Liver (tissue), 9 donors: ENCODE results near the gene AHRR. TPM values are rescaled to one million over a fixed set of nuclear protein-coding genes. Genes with fewer than 3 reads are reported as not detected.

Experiments used
- DNase-seq: peaks from one replicate; pipeline ENCODE4 v3.0.0-alpha.2; 2017; ENCODE audit warnings: low spot score
- H3K27ac ChIP-seq, 2 donors: one replicate each; pipeline ENCODE4 v1.7.0; 2013; ENCODE audit warnings: inconsistent platforms in 2 of 2, low read length in 2 of 2, control low read depth in 1 of 2, low read depth in 1 of 2, mild to moderate bottlenecking in 1 of 2
- H3K27me3 ChIP-seq, 4 donors: one replicate each; pipeline versions ENCODE4 v1.6.1 to v1.7.0; 2013; ENCODE audit warnings: low read length in 3 of 4, inconsistent platforms in 1 of 4, mild to moderate bottlenecking in 1 of 4, moderate library complexity in 1 of 4; ENCODE audit not compliant: control insufficient read depth in 4 of 4, insufficient read depth in 4 of 4
- H3K36me3 ChIP-seq, 4 donors: one replicate each; pipeline versions ENCODE4 v1.6.1 to v1.7.0; 2013; ENCODE audit warnings: low read length in 3 of 4, mild to moderate bottlenecking in 3 of 4, low read depth in 1 of 4, moderate library complexity in 1 of 4; ENCODE audit not compliant: control insufficient read depth in 4 of 4, insufficient read depth in 3 of 4
- H3K4me1 ChIP-seq, 4 donors: one replicate each; pipeline versions ENCODE4 v1.6.1 to v1.7.0; 2013; ENCODE audit warnings: low read length in 3 of 4, mild to moderate bottlenecking in 3 of 4, moderate library complexity in 1 of 4; ENCODE audit not compliant: control insufficient read depth in 4 of 4, insufficient read depth in 4 of 4
- H3K4me3 ChIP-seq, 3 donors: one replicate each; pipeline versions ENCODE4 v1.6.1 to v1.7.0; 2013; ENCODE audit warnings: low read length in 3 of 3, control low read depth in 1 of 3, low read depth in 1 of 3, mild to moderate bottlenecking in 1 of 3
- H3K9ac ChIP-seq, 2 donors: one replicate each; pipeline ENCODE4 v1.7.0; 2013; ENCODE audit warnings: low read length in 2 of 2, mild to moderate bottlenecking in 2 of 2, moderate library complexity in 2 of 2, control low read depth in 1 of 2, low read depth in 1 of 2
- H3K9me3 ChIP-seq, 4 donors: one replicate each; pipeline versions ENCODE4 v1.6.1 to v1.7.0; 2013; ENCODE audit warnings: low read length in 3 of 4; ENCODE audit not compliant: control insufficient read depth in 4 of 4
- EGR1 ChIP-seq, 2 donors: IDR thresholded peaks; 2 replicates each; pipeline ENCODE4 v1.6.1; 2016 to 2018; ENCODE audit warnings: antibody characterized with exemption in 2 of 2, low read depth in 2 of 2
- FOXA2 ChIP-seq: IDR thresholded peaks from 2 replicates; pipeline ENCODE4 v1.6.1; 2016; ENCODE audit warnings: antibody characterized with exemption
- GABPA ChIP-seq, 2 donors: IDR thresholded peaks in 1 of 2; conservative IDR thresholded peaks in 1 of 2; 2 replicates each; pipeline ENCODE4 v1.6.1; 2016; ENCODE audit warnings: antibody characterized with exemption in 2 of 2, mild to moderate bottlenecking in 1 of 2, moderate library complexity in 1 of 2
- HNF4A ChIP-seq, 2 donors: conservative IDR thresholded peaks; 2 replicates each; pipeline ENCODE4 v1.6.1; 2016; ENCODE audit warnings: antibody characterized with exemption in 2 of 2, mild to moderate bottlenecking in 2 of 2
- JUND ChIP-seq, 2 donors: IDR thresholded peaks; 2 replicates each; pipeline ENCODE4 v1.6.1; 2016; ENCODE audit warnings: antibody characterized with exemption in 2 of 2
- NR2F2 ChIP-seq: IDR thresholded peaks from 2 replicates; pipeline ENCODE4 v1.6.1; 2016; ENCODE audit warnings: antibody characterized with exemption
- RAD21 ChIP-seq, 2 donors: IDR thresholded peaks; 2 replicates each; pipeline ENCODE4 v1.6.1; 2016; ENCODE audit warnings: antibody characterized with exemption in 2 of 2, mild to moderate bottlenecking in 2 of 2
- RXRA ChIP-seq, 2 donors: IDR thresholded peaks; 2 replicates each; pipeline ENCODE4 v1.6.1; 2017 to 2018; ENCODE audit warnings: antibody characterized with exemption in 2 of 2, mild to moderate bottlenecking in 1 of 2
- TAF1 ChIP-seq: conservative IDR thresholded peaks from 2 replicates; pipeline ENCODE4 v1.6.1; 2016; ENCODE audit warnings: antibody characterized with exemption, mild to moderate bottlenecking
- WGBS: extraction: QIAGEN DNeasy Blood & Tissue Kit; methylation state at CpG from one replicate; pipeline ENCODE4 v1.1.7; 2013; 5-methylcytosine and 5-hydroxymethylcytosine counted together
- polyA plus RNA-seq, 2 donors: library from polyadenylated mRNA; stranded (reverse) in 1 of 2; unstranded in 1 of 2; fragments of 200-250 nt in 1 of 2; fragments of >200 nt in 1 of 2; fragmentation: Nextera tagmentation in 1 of 2; extraction: Ambion mirVana in 1 of 2; gene quantifications; one replicate each; pipeline versions ENCODE4 v1.2.1 to v1.2.3, GENCODE V29; 2013 to 2015
- total RNA-seq, 2 donors: library from RNA; depleted of rRNA; stranded (reverse); fragments of >200 nt; gene quantifications; one replicate each; pipeline ENCODE4 v1.2.3, GENCODE V29; 2014
- TF ChIP-seq, protein P1 (sequence below): IDR thresholded peaks from 2 replicates; pipeline ENCODE4 v1.6.1; 2016; ENCODE audit warnings: antibody characterized with exemption
- TF ChIP-seq, protein P2 (sequence below): fragments of 150-350 bp; IDR thresholded peaks from 2 replicates; pipeline ENCODE4 v1.5.1; 2017; ENCODE audit warnings: improper control_type of control experiment, low read depth, low read length; ENCODE audit not compliant: missing input control
- TF ChIP-seq, protein P3 (sequence below): IDR thresholded peaks from 2 replicates; pipeline ENCODE4 v1.6.1; 2016; ENCODE audit warnings: antibody characterized with exemption, mild to moderate bottlenecking
- donor health status: healthy.
- donor health status: healthy.
- donor health status: healthy.
- donor health status: healthy.
- donor health status: healthy.

The AHRR gene
- total and polyA plus RNA-seq, 4 donors: 0.15 to 0.47 (median 0.24) TPM

DNA sequence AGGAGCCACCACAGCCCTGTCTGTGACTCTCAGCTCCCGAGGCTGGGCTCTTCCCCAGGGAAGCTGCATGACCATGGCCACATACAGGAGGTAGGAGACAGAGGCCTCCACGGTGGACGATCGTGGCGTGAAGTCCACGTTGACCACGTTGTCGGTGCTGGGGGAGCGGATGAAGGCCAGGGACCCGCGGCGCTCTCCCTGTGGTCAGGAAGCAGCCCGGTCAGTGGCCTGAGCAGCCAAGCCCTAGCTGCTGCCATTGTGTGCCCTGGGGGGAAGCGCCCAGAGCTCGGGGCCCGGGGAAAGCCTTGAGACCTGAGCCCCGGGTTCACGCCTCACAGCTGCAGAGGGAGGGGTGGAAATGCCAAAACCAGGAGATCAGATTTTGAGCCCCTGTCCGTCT lies 155.7 kb downstream of the AHRR start:
- peaks cover 0 to 4% (median 0%) of the 10 kb centered on the region in 4 donors for H3K27me3 ChIP-seq
- H3K9me3 ChIP-seq: no peaks in the 10 kb centered on the region
- DNase-seq: no peak
- H3K27ac ChIP-seq: no peak overlapping the region
- no peak overlapping the region for H3K9ac ChIP-seq
- H3K36me3 ChIP-seq: no peaks in the 10 kb centered on the region
- no peak overlapping the region for H3K4me3 ChIP-seq
- 64% methylated on average over 19 of the region's 19 CpGs for WGBS
- peaks cover 8 to 18% (median 12%) of the 10 kb centered on the region in 4 donors for H3K4me1 ChIP-seq
- TF ChIP-seq RAD21 (IDR thresholded peaks at IDR 0.05) (no peak), RXRA (IDR thresholded peaks at IDR 0.05) (no peak), FOXA2 (no peak), JUND (IDR thresholded peaks at IDR 0.05) (no peak), HNF4A (conservative IDR thresholded peaks at IDR 0.05) (no peak), TAF1 (no peak)
- TF ChIP-seq, protein P1, sequence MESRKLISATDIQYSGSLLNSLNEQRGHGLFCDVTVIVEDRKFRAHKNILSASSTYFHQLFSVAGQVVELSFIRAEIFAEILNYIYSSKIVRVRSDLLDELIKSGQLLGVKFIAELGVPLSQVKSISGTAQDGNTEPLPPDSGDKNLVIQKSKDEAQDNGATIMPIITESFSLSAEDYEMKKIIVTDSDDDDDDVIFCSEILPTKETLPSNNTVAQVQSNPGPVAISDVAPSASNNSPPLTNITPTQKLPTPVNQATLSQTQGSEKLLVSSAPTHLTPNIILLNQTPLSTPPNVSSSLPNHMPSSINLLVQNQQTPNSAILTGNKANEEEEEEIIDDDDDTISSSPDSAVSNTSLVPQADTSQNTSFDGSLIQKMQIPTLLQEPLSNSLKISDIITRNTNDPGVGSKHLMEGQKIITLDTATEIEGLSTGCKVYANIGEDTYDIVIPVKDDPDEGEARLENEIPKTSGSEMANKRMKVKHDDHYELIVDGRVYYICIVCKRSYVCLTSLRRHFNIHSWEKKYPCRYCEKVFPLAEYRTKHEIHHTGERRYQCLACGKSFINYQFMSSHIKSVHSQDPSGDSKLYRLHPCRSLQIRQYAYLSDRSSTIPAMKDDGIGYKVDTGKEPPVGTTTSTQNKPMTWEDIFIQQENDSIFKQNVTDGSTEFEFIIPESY: no peak
- TF ChIP-seq, protein P2, sequence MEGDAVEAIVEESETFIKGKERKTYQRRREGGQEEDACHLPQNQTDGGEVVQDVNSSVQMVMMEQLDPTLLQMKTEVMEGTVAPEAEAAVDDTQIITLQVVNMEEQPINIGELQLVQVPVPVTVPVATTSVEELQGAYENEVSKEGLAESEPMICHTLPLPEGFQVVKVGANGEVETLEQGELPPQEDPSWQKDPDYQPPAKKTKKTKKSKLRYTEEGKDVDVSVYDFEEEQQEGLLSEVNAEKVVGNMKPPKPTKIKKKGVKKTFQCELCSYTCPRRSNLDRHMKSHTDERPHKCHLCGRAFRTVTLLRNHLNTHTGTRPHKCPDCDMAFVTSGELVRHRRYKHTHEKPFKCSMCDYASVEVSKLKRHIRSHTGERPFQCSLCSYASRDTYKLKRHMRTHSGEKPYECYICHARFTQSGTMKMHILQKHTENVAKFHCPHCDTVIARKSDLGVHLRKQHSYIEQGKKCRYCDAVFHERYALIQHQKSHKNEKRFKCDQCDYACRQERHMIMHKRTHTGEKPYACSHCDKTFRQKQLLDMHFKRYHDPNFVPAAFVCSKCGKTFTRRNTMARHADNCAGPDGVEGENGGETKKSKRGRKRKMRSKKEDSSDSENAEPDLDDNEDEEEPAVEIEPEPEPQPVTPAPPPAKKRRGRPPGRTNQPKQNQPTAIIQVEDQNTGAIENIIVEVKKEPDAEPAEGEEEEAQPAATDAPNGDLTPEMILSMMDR: no peak

DNA sequence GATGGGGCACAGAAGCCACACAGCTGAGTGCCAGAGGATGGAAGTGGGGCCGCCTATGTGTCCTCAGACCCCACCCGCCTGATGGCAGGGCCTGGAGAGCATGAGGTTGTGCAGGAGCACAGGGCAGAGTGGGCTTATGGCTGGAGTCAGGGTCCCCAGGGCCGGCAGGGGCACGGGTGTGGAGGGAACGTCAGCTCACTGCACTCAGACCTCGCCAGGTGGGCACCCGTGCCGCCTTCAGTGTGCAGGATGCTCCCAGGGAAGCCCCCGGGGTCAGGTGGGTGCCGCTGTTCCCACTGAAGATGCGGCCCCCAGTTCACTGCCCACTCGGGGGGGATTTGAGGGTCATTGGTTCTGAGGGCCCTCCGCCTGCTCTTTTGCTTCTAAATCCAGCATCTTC lies 156.4 kb downstream of the AHRR start:
- no peak overlapping the region for H3K9ac ChIP-seq
- H3K27ac ChIP-seq: no peak overlapping the region
- no peaks in the 10 kb centered on the region for H3K36me3 ChIP-seq
- H3K4me1 ChIP-seq: peaks cover 8 to 15% (median 10%) of the 10 kb centered on the region in 4 donors
- no peaks in the 10 kb centered on the region for H3K9me3 ChIP-seq
- peaks cover 0 to 4% (median 0%) of the 10 kb centered on the region in 4 donors for H3K27me3 ChIP-seq
- TF ChIP-seq GABPA (IDR thresholded peaks at IDR 0.05 in 1 of 2, conservative IDR thresholded peaks at IDR 0.05 in 1 of 2): no peak
- no peak overlapping the region for H3K4me3 ChIP-seq
- no peak for DNase-seq
- 80% methylated on average over 13 of the region's 13 CpGs for WGBS

DNA sequence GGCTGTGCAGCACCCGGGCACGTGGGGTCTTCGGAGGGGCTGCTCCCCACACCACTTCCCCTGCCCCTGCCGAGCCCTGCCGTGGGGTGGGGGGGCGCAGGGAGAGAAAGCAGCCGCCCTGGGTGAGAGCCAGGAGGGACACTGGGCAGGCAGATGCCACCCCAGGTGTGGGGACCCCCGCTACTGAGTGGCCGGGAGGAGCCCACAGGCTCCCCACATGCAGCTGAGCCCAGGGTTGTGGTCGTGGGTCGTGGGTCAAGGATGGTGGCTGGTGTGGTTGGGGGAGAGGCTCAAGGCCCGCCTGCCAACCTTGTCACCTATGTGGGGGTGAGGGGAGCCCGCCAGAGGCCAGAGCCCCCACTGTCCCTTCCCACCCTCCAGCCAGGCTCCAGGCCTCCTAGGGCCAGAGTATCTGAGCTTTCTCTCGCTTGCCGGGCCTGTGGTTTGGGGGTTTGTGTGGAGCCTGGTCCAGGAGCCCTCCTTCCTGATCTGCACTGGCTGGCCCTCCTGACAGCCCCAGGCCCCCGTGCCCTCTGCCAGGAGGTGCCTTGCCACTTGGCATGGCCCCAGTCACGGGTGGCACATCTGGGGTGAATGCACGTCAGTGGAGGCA lies 157.0 kb downstream of the AHRR start:
- H3K9me3 ChIP-seq: no peaks in the 10 kb centered on the region
- no peak overlapping the region for H3K9ac ChIP-seq
- 63% methylated on average over 18 of the region's 18 CpGs for WGBS
- H3K27ac ChIP-seq: no peak overlapping the region
- H3K4me3 ChIP-seq: no peak overlapping the region
- TF ChIP-seq EGR1 (IDR thresholded peaks at IDR 0.05; ENCODE audit: low read depth in 2 of 2) (no peak), HNF4A (conservative IDR thresholded peaks at IDR 0.05) (no peak), NR2F2 (no peak)
- TF ChIP-seq, protein P3, sequence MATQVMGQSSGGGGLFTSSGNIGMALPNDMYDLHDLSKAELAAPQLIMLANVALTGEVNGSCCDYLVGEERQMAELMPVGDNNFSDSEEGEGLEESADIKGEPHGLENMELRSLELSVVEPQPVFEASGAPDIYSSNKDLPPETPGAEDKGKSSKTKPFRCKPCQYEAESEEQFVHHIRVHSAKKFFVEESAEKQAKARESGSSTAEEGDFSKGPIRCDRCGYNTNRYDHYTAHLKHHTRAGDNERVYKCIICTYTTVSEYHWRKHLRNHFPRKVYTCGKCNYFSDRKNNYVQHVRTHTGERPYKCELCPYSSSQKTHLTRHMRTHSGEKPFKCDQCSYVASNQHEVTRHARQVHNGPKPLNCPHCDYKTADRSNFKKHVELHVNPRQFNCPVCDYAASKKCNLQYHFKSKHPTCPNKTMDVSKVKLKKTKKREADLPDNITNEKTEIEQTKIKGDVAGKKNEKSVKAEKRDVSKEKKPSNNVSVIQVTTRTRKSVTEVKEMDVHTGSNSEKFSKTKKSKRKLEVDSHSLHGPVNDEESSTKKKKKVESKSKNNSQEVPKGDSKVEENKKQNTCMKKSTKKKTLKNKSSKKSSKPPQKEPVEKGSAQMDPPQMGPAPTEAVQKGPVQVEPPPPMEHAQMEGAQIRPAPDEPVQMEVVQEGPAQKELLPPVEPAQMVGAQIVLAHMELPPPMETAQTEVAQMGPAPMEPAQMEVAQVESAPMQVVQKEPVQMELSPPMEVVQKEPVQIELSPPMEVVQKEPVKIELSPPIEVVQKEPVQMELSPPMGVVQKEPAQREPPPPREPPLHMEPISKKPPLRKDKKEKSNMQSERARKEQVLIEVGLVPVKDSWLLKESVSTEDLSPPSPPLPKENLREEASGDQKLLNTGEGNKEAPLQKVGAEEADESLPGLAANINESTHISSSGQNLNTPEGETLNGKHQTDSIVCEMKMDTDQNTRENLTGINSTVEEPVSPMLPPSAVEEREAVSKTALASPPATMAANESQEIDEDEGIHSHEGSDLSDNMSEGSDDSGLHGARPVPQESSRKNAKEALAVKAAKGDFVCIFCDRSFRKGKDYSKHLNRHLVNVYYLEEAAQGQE: no peak
- TF ChIP-seq, protein P1: no peak
- peaks cover 7 to 13% (median 9%) of the 10 kb centered on the region in 4 donors for H3K4me1 ChIP-seq
- no peaks in the 10 kb centered on the region for H3K36me3 ChIP-seq
- no peak for DNase-seq
- H3K27me3 ChIP-seq: peaks cover 0 to 4% (median 0%) of the 10 kb centered on the region in 4 donors
